ENCODE measurements around the gene ADPRM. TPM values are rescaled to one million over a fixed set of nuclear protein-coding genes. Genes with fewer than 3 reads are reported as not detected.

The ADPRM gene
- total RNA-seq, 1 donor from 2014 or later = 9.4 TPM

GRCh38 chr17:10748531-10749181 is 51.3 kb downstream of the ADPRM start:
- Histone ChIP-seq H3K4me3 (no peak overlapping the region), H3K36me3 (no peaks in the 10 kb centered on the region), H3K4me1 (no peaks in the 10 kb centered on the region), H3K9me3 (no peaks in the 10 kb centered on the region), H3K27ac (no peak overlapping the region), H3K27me3 (ENCODE audit: low read depth) (no peaks in the 10 kb centered on the region)
- ATAC-seq = no peak
- DNase-seq = no peak
- TF ChIP-seq CTCF (IDR thresholded peaks at IDR 0.05) = no peak
- intact Hi-C loops (cut with DNase I) = no loop called here

GRCh38 chr17:10750210-10750609 is 52.8 kb downstream of the ADPRM start:
- H3K4me1 ChIP-seq = no peaks in the 10 kb centered on the region
- no peaks in the 10 kb centered on the region for H3K36me3 ChIP-seq
- ATAC-seq (no peak), DNase-seq (no peak)
- intact Hi-C loops (cut with DNase I) = no loop called here
- no peaks in the 10 kb centered on the region for H3K9me3 ChIP-seq
- TF ChIP-seq CTCF (IDR thresholded peaks at IDR 0.05) = no peak
- H3K27ac ChIP-seq = no peak overlapping the region
- H3K27me3 ChIP-seq (ENCODE audit: low read depth) = no peaks in the 10 kb centered on the region
- no peak overlapping the region for H3K4me3 ChIP-seq

- intact Hi-C loops (cut with DNase I) = no loop called here
- Histone ChIP-seq H3K9me3 (no peaks in the 10 kb centered on the region), H3K4me3 (no peak overlapping the region), H3K27me3 (ENCODE audit: low read depth) (no peaks in the 10 kb centered on the region), H3K36me3 (no peaks in the 10 kb centered on the region), H3K27ac (no peak overlapping the region), H3K4me1 (no peaks in the 10 kb centered on the region)
- no peak for TF ChIP-seq CTCF (IDR thresholded peaks at IDR 0.05)
- ATAC-seq (no peak), DNase-seq (no peak)
Observed at GRCh38 chr17:10751563-10751962, 54.2 kb downstream of the ADPRM start.

- no peaks in the 10 kb centered on the region for H3K4me1 ChIP-seq
- DNase-seq = no peak
- no peaks in the 10 kb centered on the region for H3K36me3 ChIP-seq
- H3K9me3 ChIP-seq = no peaks in the 10 kb centered on the region
- intact Hi-C loops (cut with DNase I) = no loop called here
- H3K4me3 ChIP-seq = no peak overlapping the region
- H3K27ac ChIP-seq = no peak overlapping the region
- ATAC-seq = no peak
- no peaks in the 10 kb centered on the region for H3K27me3 ChIP-seq (ENCODE audit: low read depth)
- TF ChIP-seq CTCF (IDR thresholded peaks at IDR 0.05) = no peak
Observed at GRCh38 chr17:10752696-10753095, 55.3 kb downstream of the ADPRM start.

GRCh38 chr17:10754109-10754508 is 56.7 kb downstream of the ADPRM start:
- intact Hi-C loops (cut with DNase I) = no loop called here
- DNase-seq (no peak), ATAC-seq (no peak)
- H3K4me3 ChIP-seq = no peak overlapping the region
- no peaks in the 10 kb centered on the region for H3K9me3 ChIP-seq
- TF ChIP-seq CTCF (IDR thresholded peaks at IDR 0.05) = no peak
- no peaks in the 10 kb centered on the region for H3K4me1 ChIP-seq
- no peaks in the 10 kb centered on the region for H3K27me3 ChIP-seq (ENCODE audit: low read depth)
- H3K27ac ChIP-seq = no peak overlapping the region
- no peaks in the 10 kb centered on the region for H3K36me3 ChIP-seq
